SH-SY5Y (cell line): ENCODE data around the gene BACH1.

ENCODE experiments used
- GATA2 ChIP-seq: IDR thresholded peaks from 2 replicates; pipeline ENCODE4 v1.6.1; 2011; ENCODE audit warnings: mild to moderate bottlenecking, low read depth, low read length
- GATA3 ChIP-seq: IDR thresholded peaks from 2 replicates; pipeline ENCODE4 v1.6.1; 2011; ENCODE audit warnings: low read depth, mild to moderate bottlenecking, low read length, moderate library complexity

DNA sequence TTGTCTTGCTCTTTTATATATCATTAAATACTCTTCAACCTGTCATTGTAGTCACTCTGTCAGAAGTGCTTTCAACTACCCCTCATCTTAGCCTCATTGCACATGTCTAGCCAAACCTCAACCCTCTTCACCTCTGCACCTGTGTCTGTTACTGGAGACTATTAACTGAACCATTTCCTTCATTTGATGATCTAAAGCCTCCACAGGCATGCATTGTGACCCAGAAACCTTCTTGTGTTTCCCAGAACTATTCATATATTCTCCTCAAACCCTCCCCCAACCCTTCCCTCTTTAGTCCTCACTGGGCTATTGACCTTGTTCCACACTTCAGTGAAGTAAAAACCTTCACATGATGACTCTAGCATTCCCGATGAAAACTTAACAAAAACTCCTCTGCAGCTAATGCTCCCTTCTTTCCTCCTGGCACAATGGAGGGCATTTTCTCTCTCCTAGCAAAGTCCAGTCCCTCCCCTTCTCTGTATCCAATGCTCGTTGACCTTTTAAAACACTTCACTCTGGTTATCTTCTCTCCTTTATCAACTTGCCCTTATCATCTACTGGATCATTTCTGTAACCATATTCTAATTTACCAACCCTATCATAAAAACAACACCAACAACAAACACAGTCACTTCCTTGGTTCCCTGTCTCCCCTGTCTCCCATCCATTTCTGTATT lies 86.1 kb downstream of the BACH1 start:
- TF ChIP-seq GATA2 = no peak
- no peak for TF ChIP-seq GATA3
